IPS-18a (cell line): ENCODE data around the gene SERBP1.
A peak's percentile ranks its signal among the peaks of the same experiment; 100 is the strongest.

Experiments
- H3K27ac ChIP-seq: one replicate; pipeline ENCODE4 v1.5.1; 2013; ENCODE audit warnings: low read length
- H3K27me3 ChIP-seq: one replicate; pipeline ENCODE4 v1.6.1; 2013; ENCODE audit warnings: mild to moderate bottlenecking, low read length; ENCODE audit not compliant: control insufficient read depth, insufficient read depth
- H3K36me3 ChIP-seq: one replicate; pipeline ENCODE4 v1.6.1; 2013; ENCODE audit warnings: low read depth, low read length; ENCODE audit not compliant: control insufficient read depth
- H3K4me1 ChIP-seq: one replicate; pipeline ENCODE4 v1.6.1; 2013; ENCODE audit warnings: low read depth, low read length; ENCODE audit not compliant: control insufficient read depth
- H3K4me3 ChIP-seq: one replicate; pipeline ENCODE4 v1.5.1; 2013; ENCODE audit warnings: low read length
- H3K9ac ChIP-seq: one replicate; pipeline ENCODE4 v1.6.1; 2013; ENCODE audit warnings: mild to moderate bottlenecking, low read length, moderate library complexity
- H3K9me3 ChIP-seq: one replicate; pipeline ENCODE4 v1.6.1; 2013; ENCODE audit warnings: low read depth, low read length; ENCODE audit not compliant: control insufficient read depth

Gene SERBP1

GRCh38 chr1:67430358-67431155 lies at the start of gene SERBP1:
Gene SERBP1, minus strand, starts transcription at chr1:67430402. Its CDS starts 102 bp downstream, at chr1:67430300.
- Histone ChIP-seq H3K9ac (peak within 1 kb of the TSS; percentile 97), H3K4me1 (peaks cover 23% of the 10 kb centered on the region), H3K27ac (peak within 1 kb of the TSS; percentile 92), H3K27me3 (no peaks in the 10 kb centered on the region), H3K36me3 (peaks cover 22% of the 10 kb centered on the region), H3K4me3 (peak within 1 kb of the TSS; percentile 100), H3K9me3 (no peaks in the 10 kb centered on the region)

- Histone ChIP-seq H3K9ac (no peak overlapping the region), H3K27me3 (no peaks in the 10 kb centered on the region), H3K36me3 (no peaks in the 10 kb centered on the region), H3K4me1 (peaks cover 3% of the 10 kb centered on the region), H3K4me3 (no peak overlapping the region), H3K9me3 (no peaks in the 10 kb centered on the region), H3K27ac (no peak overlapping the region)
Observed at GRCh38 chr1:67479146-67479891, 49.1 kb upstream of the SERBP1 start.

- Histone ChIP-seq H3K4me1 (no peaks in the 10 kb centered on the region), H3K27me3 (no peaks in the 10 kb centered on the region), H3K27ac (no peak overlapping the region), H3K9ac (no peak overlapping the region), H3K36me3 (no peaks in the 10 kb centered on the region), H3K9me3 (no peaks in the 10 kb centered on the region), H3K4me3 (no peak overlapping the region)
Observed at GRCh38 chr1:67476906-67477305, 46.7 kb upstream of the SERBP1 start.

- H3K36me3 ChIP-seq, result no peaks in the 10 kb centered on the region
- no peak overlapping the region for H3K27ac ChIP-seq
- H3K4me1 ChIP-seq, result no peaks in the 10 kb centered on the region
- no peak overlapping the region for H3K9ac ChIP-seq
- H3K9me3 ChIP-seq, result no peaks in the 10 kb centered on the region
- no peak overlapping the region for H3K4me3 ChIP-seq
- H3K27me3 ChIP-seq, result no peaks in the 10 kb centered on the region
Observed at GRCh38 chr1:67476006-67476482, 45.8 kb upstream of the SERBP1 start.

GRCh38 chr1:67472056-67472455 lies 41.9 kb upstream of the SERBP1 start:
- Histone ChIP-seq H3K4me1 (no peaks in the 10 kb centered on the region), H3K27ac (no peak overlapping the region), H3K9ac (no peak overlapping the region), H3K36me3 (no peaks in the 10 kb centered on the region), H3K4me3 (no peak overlapping the region), H3K27me3 (no peaks in the 10 kb centered on the region), H3K9me3 (no peaks in the 10 kb centered on the region)

- Histone ChIP-seq H3K36me3 (no peaks in the 10 kb centered on the region), H3K27me3 (no peaks in the 10 kb centered on the region), H3K27ac (no peak overlapping the region), H3K9me3 (no peaks in the 10 kb centered on the region), H3K9ac (no peak overlapping the region), H3K4me1 (peaks cover under 1% of the 10 kb centered on the region), H3K4me3 (no peak overlapping the region)
Observed at GRCh38 chr1:67469431-67469830, 39.2 kb upstream of the SERBP1 start.

- H3K27ac ChIP-seq, result no peak overlapping the region
Observed at GRCh38 chr1:67468066-67468718, 38.0 kb upstream of the SERBP1 start.

GRCh38 chr1:67465375-67465774 lies 35.2 kb upstream of the SERBP1 start:
- no peak overlapping the region for H3K27ac ChIP-seq
- H3K4me1 ChIP-seq, result peaks cover 35% of the 10 kb centered on the region
- no peak overlapping the region for H3K4me3 ChIP-seq
- H3K36me3 ChIP-seq, result no peaks in the 10 kb centered on the region
- no peaks in the 10 kb centered on the region for H3K9me3 ChIP-seq
- H3K27me3 ChIP-seq, result no peaks in the 10 kb centered on the region
- H3K9ac ChIP-seq, result no peak overlapping the region

More at GRCh38 chr1:67468066-67468718, 38.0 kb upstream of the SERBP1 start:
- no peak overlapping the region for H3K4me3 ChIP-seq
- peaks cover 13% of the 10 kb centered on the region for H3K4me1 ChIP-seq
- no peak overlapping the region for H3K9ac ChIP-seq
- no peaks in the 10 kb centered on the region for H3K27me3 ChIP-seq
- H3K9me3 ChIP-seq, result no peaks in the 10 kb centered on the region
- no peaks in the 10 kb centered on the region for H3K36me3 ChIP-seq

GRCh38 chr1:67464746-67465145 lies 34.5 kb upstream of the SERBP1 start:
- no peak overlapping the region for H3K27ac ChIP-seq
- H3K4me1 ChIP-seq, result peaks cover 39% of the 10 kb centered on the region
- H3K9me3 ChIP-seq, result no peaks in the 10 kb centered on the region
- H3K36me3 ChIP-seq, result no peaks in the 10 kb centered on the region
- H3K4me3 ChIP-seq, result no peak overlapping the region
- no peaks in the 10 kb centered on the region for H3K27me3 ChIP-seq
- H3K9ac ChIP-seq, result no peak overlapping the region

GRCh38 chr1:67464058-67464457 lies 33.9 kb upstream of the SERBP1 start:
- Histone ChIP-seq H3K36me3 (no peaks in the 10 kb centered on the region), H3K9me3 (no peaks in the 10 kb centered on the region), H3K9ac (no peak overlapping the region), H3K4me1 (peaks cover 46% of the 10 kb centered on the region), H3K27me3 (no peaks in the 10 kb centered on the region), H3K27ac (no peak overlapping the region), H3K4me3 (no peak overlapping the region)

- H3K9ac ChIP-seq, result no peak overlapping the region
- no peaks in the 10 kb centered on the region for H3K9me3 ChIP-seq
- peaks cover 49% of the 10 kb centered on the region for H3K4me1 ChIP-seq
- H3K4me3 ChIP-seq, result no peak overlapping the region
- no peak overlapping the region for H3K27ac ChIP-seq
- no peaks in the 10 kb centered on the region for H3K27me3 ChIP-seq
- H3K36me3 ChIP-seq, result no peaks in the 10 kb centered on the region
Observed at GRCh38 chr1:67463298-67463955, 33.2 kb upstream of the SERBP1 start.
